ENCODE data around the gene AGBL3.

Gene AGBL3

DNA sequence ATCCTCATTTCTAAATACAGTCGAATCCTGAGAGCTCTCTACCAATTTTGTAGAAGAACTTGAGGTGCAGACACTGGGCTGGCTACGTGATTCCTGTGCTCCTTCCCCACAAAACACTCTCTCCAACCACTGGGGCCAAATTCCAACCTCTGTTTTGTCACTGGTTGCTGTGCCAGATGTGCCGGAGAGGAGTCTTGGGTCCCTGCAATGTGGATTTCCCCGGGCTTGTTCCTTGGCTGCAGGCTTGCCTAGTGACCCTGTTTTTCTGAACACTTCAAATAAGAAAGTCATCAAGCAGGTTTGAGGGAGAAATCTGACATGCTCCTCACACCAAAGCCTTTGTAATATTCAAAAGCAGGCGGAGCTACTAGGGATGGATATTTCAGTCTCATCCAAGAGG, 44.4 kb upstream of the AGBL3 start:
- TF ChIP-seq, protein P1, sequence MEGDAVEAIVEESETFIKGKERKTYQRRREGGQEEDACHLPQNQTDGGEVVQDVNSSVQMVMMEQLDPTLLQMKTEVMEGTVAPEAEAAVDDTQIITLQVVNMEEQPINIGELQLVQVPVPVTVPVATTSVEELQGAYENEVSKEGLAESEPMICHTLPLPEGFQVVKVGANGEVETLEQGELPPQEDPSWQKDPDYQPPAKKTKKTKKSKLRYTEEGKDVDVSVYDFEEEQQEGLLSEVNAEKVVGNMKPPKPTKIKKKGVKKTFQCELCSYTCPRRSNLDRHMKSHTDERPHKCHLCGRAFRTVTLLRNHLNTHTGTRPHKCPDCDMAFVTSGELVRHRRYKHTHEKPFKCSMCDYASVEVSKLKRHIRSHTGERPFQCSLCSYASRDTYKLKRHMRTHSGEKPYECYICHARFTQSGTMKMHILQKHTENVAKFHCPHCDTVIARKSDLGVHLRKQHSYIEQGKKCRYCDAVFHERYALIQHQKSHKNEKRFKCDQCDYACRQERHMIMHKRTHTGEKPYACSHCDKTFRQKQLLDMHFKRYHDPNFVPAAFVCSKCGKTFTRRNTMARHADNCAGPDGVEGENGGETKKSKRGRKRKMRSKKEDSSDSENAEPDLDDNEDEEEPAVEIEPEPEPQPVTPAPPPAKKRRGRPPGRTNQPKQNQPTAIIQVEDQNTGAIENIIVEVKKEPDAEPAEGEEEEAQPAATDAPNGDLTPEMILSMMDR (conservative IDR thresholded peaks at IDR 0.05; ENCODE audit: low read depth), result no peak
- H3K27ac ChIP-seq, result no peak overlapping the region
- no peak for DNase-seq (ENCODE audit: low spot score)
- POLR2A ChIA-PET (ENCODE audit: low non-redundant PET), result no interaction called here
- CTCF ChIA-PET, result no interaction called here

DNA sequence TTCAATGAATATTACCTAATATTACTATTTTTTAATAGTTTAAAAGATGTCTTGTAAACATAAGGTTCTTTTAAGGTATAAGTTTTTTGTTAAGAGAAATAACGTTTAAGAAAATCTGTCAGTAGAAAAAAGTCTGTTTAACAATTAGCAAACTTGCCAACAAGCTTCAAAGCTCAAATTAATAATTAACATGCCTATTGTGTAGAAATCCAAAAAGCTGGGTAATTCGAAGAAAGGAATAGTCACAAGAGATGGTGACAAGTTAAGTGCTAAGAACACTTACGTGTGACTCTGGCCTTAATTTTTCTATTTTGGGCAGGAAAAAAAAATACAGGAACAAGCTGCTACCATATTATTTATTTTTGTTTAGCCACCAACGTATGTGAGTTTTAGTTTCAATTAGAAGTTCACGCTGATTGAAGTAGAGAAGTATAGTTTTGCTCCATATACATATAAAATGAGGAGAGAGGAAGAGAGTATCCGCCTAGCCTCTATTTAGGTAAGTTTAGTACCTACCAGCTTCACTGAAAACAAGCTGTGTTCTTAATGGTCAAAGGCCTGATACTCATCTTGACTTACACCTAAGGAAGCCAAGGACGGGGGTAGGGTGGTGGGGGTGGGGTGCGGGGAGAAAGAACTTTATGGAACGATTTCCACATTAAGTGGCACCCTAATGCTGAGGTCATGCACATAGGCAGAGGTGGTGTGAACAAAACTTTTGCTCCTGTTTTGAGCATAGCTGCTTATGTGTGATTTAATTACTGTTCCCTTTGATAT, 43.4 kb upstream of the AGBL3 start:
- TF ChIP-seq, protein P1 (conservative IDR thresholded peaks at IDR 0.05; ENCODE audit: low read depth), result no peak
- DNase-seq (ENCODE audit: low spot score), result no peak
- H3K27ac ChIP-seq, result no peak overlapping the region
- ChIA-PET CTCF (interaction anchor here (0.6 to 1.4 kb wide), 2 partner anchors 252 to 310 kb away, joined by 3 to 6 read pairs; no protein-coding TSS in a partner anchor), POLR2A (ENCODE audit: low non-redundant PET) (no interaction called here)

DNA sequence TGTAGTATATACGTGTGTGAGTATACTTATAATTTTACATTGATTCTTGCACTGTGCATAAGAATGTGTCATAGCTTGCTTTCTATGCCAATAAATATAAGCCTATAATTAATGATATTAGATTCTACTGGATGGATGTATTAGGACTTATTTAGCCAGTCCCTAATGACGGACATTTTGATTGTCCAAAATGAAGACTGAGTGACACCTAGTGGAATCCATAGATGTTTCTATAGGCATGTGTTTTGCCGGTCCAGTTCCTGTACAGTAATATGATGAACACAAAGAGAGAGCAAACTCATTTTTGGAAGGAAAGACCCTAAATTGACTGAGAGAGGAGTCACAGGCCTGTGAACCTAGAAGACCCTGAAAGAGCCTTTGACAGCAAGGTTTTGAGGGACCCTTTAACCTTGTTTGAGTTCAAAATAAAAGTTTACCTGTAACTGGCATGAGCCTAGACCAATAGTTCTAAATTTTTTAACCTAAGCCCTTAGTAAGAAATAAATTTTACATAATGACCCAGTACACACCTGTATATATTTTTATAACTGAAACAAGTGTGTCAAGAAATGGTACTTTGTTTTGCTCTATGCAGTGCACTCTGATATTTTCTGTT, 42.4 kb upstream of the AGBL3 start:
- TF ChIP-seq, protein P1 (conservative IDR thresholded peaks at IDR 0.05; ENCODE audit: low read depth), result peak; percentile 66
- CTCF ChIA-PET, result interaction anchor here (0.6 to 1.4 kb wide), 2 partner anchors 253 to 311 kb away, joined by 3 to 6 read pairs; no protein-coding TSS in a partner anchor
- peak; percentile 42 for DNase-seq (ENCODE audit: low spot score)
- H3K27ac ChIP-seq, result no peak overlapping the region
- POLR2A ChIA-PET (ENCODE audit: low non-redundant PET), result no interaction called here

DNA sequence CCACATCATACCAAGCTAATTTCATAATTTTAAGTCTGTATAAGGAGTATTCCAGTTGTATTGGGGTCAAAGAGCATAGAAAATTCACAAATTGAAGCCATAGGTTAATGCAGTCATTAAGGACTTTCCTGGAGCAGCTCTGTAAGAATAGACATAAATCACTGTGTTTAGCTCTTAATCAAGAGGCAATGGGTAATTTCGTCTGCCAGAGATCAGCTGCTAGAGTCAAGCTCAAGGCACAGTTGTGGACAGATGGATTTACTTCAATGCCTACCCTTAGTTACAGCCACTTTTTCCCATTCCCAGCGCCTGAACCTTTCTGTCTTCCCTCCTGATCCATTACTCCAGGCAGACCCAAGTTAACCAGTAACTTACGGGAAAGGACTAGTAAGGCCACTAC, 40.6 kb upstream of the AGBL3 start:
- ChIA-PET CTCF (interaction anchor here (1.3 kb wide), 1 partner anchor 259 kb away, joined by 3 read pairs; no protein-coding TSS in a partner anchor), POLR2A (ENCODE audit: low non-redundant PET) (no interaction called here)
- no peak for DNase-seq (ENCODE audit: low spot score)
- H3K27ac ChIP-seq, result no peak overlapping the region
- TF ChIP-seq, protein P1 (conservative IDR thresholded peaks at IDR 0.05; ENCODE audit: low read depth), result no peak

DNA sequence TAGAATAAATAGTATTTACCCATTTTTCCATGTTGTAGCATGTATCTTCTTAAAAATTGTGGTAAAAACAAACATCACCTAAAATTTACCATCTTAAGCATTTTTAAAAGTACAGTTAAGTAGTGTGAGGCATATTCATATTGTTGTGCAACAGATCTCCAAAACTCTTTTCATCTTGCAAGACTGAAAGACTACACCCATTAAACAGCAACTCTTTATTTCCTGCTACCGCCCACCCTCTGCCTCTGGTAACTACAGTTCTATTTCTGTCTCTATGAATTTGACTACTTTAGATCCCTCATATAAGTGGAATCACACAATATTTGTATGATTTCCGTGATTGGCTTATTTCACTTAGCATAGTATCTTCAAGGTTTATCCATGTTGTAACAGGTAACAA, 40.0 kb upstream of the AGBL3 start:
- no peak overlapping the region for H3K27ac ChIP-seq
- CTCF ChIA-PET, result no interaction called here
- POLR2A ChIA-PET (ENCODE audit: low non-redundant PET), result no interaction called here
- TF ChIP-seq, protein P1 (conservative IDR thresholded peaks at IDR 0.05; ENCODE audit: low read depth), result no peak
- no peak for DNase-seq (ENCODE audit: low spot score)

DNA sequence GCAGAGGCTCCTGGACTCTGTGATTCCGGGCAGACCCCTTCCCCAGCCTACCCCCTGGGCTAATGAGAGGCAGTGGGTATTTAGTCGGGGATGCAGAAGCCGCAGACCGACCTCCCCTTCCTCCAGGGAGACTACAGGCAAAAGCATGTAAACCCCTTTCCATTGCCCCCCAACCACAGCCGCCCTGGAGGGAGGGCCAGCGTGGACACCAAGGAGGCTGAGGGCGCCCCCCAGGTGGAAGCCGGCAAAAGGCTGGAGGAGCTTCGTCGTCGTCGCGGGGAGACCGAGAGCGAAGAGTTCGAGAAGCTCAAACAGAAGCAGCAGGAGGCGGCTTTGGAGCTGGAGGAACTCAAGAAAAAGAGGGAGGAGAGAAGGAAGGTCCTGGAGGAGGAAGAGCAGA, 39.0 kb upstream of the AGBL3 start:
- ChIA-PET CTCF (no interaction called here), POLR2A (ENCODE audit: low non-redundant PET) (no interaction called here)
- TF ChIP-seq, protein P1 (conservative IDR thresholded peaks at IDR 0.05; ENCODE audit: low read depth), result no peak
- H3K27ac ChIP-seq, result no peak overlapping the region
- no peak for DNase-seq (ENCODE audit: low spot score)
